PC-9 (cell line): ENCODE results near the gene ANTXR2. TPM values are rescaled to one million over a fixed set of nuclear protein-coding genes. Genes with fewer than 3 reads are reported as not detected.

Experiments used
- BruUV-seq: library from RNA; stranded (reverse); fragments of 400-500 nt; replicated peaks from 2 replicates; lab custom pipeline; 2021; lab: Mats Ljungman, UMichigan
- CTCF ChIA-PET: fragments of 300-600 bp; sonication (Branson Sonifier 250); formaldehyde crosslinking; loops from one replicate; lab custom pipeline; 2022; ENCODE audit warnings: antibody characterized with exemption; lab: Charles Lee
- POLR2A ChIA-PET: fragments of 300-600 bp; sonication (Branson Sonifier 250); formaldehyde crosslinking; loops from one replicate; lab custom pipeline; 2022; ENCODE audit warnings: antibody characterized with exemption; ENCODE audit not compliant: unreplicated experiment; lab: Charles Lee
- DNase-seq, 2 experiments: peaks; one replicate each; pipeline versions ENCODE4 v3.0.0 to v3.0.0-alpha.2; 2015 to 2022; ENCODE audit warnings: mixed read lengths in 1 of 2
- H2AFZ ChIP-seq: fragments of 200-600 bp; sonication (generic); 2 replicates; pipeline ENCODE4 v1.8.1; 2017; ENCODE audit warnings: antibody characterized with exemption
- H3F3A ChIP-seq: fragments of 200-600 bp; sonication (generic); 2 replicates; pipeline ENCODE4 v1.8.1; 2017; ENCODE audit warnings: antibody characterized with exemption, mild to moderate bottlenecking, low read depth; ENCODE audit not compliant: insufficient read depth
- H3K27ac ChIP-seq: fragments of 200-600 bp; sonication (generic); 2 replicates; pipeline ENCODE4 v1.6.1; 2016; ENCODE audit warnings: mixed run types
- H3K27me3 ChIP-seq: fragments of 200-600 bp; sonication (generic); 2 replicates; pipeline ENCODE4 v1.6.1; 2016; ENCODE audit warnings: low read depth, mixed run types; ENCODE audit not compliant: insufficient read depth
- H3K36me3 ChIP-seq: fragments of 200-600 bp; sonication (generic); 2 replicates; pipeline ENCODE4 v1.6.1; 2016; ENCODE audit warnings: low read depth, mixed run types
- H3K4me1 ChIP-seq: fragments of 200-600 bp; sonication (generic); replicated peaks from 2 replicates; pipeline ENCODE4 v1.6.1; 2016; ENCODE audit warnings: mixed run types; ENCODE audit not compliant: insufficient read depth
- H3K4me2 ChIP-seq: fragments of 200-600 bp; sonication (generic); 2 replicates; pipeline ENCODE4 v1.6.1; 2017; ENCODE audit warnings: mixed run types
- H3K4me3 ChIP-seq: fragments of 200-600 bp; sonication (generic); 2 replicates; pipeline ENCODE4 v1.6.1; 2016; ENCODE audit warnings: mixed run types
- H3K79me2 ChIP-seq: fragments of 200-600 bp; sonication (generic); 2 replicates; pipeline ENCODE4 v1.6.1; 2017; ENCODE audit warnings: low read depth, mixed run types
- H3K9me2 ChIP-seq: fragments of 200-600 bp; sonication (generic); 2 replicates; pipeline ENCODE4 v1.8.1; 2017; ENCODE audit warnings: mild to moderate bottlenecking; ENCODE audit not compliant: insufficient read depth
- H3K9me3 ChIP-seq: fragments of 200-600 bp; sonication (generic); 2 replicates; pipeline ENCODE4 v1.8.1; 2016; ENCODE audit warnings: low read depth; ENCODE audit not compliant: insufficient read depth
- H4K20me1 ChIP-seq: fragments of 200-600 bp; sonication (generic); 2 replicates; pipeline ENCODE4 v1.8.1; 2017; ENCODE audit not compliant: insufficient read depth
- CTCF ChIP-seq: fragments of 200-600 bp; sonication (generic); conservative IDR thresholded peaks from 2 replicates; pipeline ENCODE4 v1.6.1; 2017; ENCODE audit warnings: mixed run types, antibody characterized with exemption, mild to moderate bottlenecking, moderate library complexity
- EZH2 ChIP-seq: fragments of 200-600 bp; sonication (generic); IDR thresholded peaks from 2 replicates; pipeline ENCODE4 v1.8.0; 2017; ENCODE audit warnings: antibody characterized with exemption, low read depth
- intact Hi-C: fragments of 100-400 bp; cut with micrococcal nuclease; formaldehyde crosslinking; loops from one replicate; pipeline ENCODE4 v1.10.0; 2022; ENCODE audit not compliant: unreplicated experiment
- total RNA-seq: library from RNA; stranded (reverse); gene quantifications from 2 replicates; pipeline ENCODE4 v1.2.3, GENCODE V29; 2021

The ANTXR2 gene
- total RNA-seq, 1 experiment from 2014 or later: 2.0 TPM

- Histone ChIP-seq H3K27me3 (no peaks in the 10 kb centered on the region), H3K4me3 (no peak overlapping the region), H3K9me2 (no peaks in the 10 kb centered on the region), H3K36me3 (no peaks in the 10 kb centered on the region), H3K27ac (no peak overlapping the region), H3K4me2 (no peak overlapping the region), H3K79me2 (no peaks in the 10 kb centered on the region), H3K4me1 (0 out of 2 replicates have a peak, but pooled peaks cover 5% of the 10 kb centered on the region), H3F3A (0 out of 2 replicates have a peak, but pooled peaks cover 5% of the 10 kb centered on the region), H4K20me1 (no peaks in the 10 kb centered on the region), H3K9me3 (no peaks in the 10 kb centered on the region), H2AFZ (no peak overlapping the region)
- DNase-seq: no peak
- POLR2A ChIA-PET: no interaction called here
- no TSS peak for BruUV-seq
- CTCF ChIA-PET: no interaction called here
- TF ChIP-seq EZH2 (no peak), CTCF (no peak)
- intact Hi-C loops: no loop called here
Measured at GRCh38 chr4:80012291-80012690, 60.7 kb downstream of the ANTXR2 start.

- Histone ChIP-seq H3K4me1 (no peaks in the 10 kb centered on the region), H3K79me2 (no peaks in the 10 kb centered on the region), H3K27ac (no peak overlapping the region), H3K4me2 (no peak overlapping the region), H3K27me3 (no peaks in the 10 kb centered on the region), H3K4me3 (no peak overlapping the region), H2AFZ (no peak overlapping the region), H3K9me3 (no peaks in the 10 kb centered on the region), H4K20me1 (no peaks in the 10 kb centered on the region), H3K9me2 (no peaks in the 10 kb centered on the region), H3K36me3 (no peaks in the 10 kb centered on the region), H3F3A (no peaks in the 10 kb centered on the region)
- no TSS peak for BruUV-seq
- POLR2A ChIA-PET: no interaction called here
- DNase-seq: no peak
- CTCF ChIA-PET: no interaction called here
- TF ChIP-seq CTCF (no peak), EZH2 (no peak)
- intact Hi-C loops: no loop called here
Measured at GRCh38 chr4:80011636-80012236, 61.3 kb downstream of the ANTXR2 start.

GRCh38 chr4:80010316-80010715 lies 62.7 kb downstream of the ANTXR2 start:
- POLR2A ChIA-PET: no interaction called here
- Histone ChIP-seq H3K4me3 (no peak overlapping the region), H3K4me2 (no peak overlapping the region), H3K36me3 (no peaks in the 10 kb centered on the region), H3K27ac (no peak overlapping the region), H3K9me2 (no peaks in the 10 kb centered on the region), H3K4me1 (no peaks in the 10 kb centered on the region), H3F3A (no peaks in the 10 kb centered on the region), H4K20me1 (no peaks in the 10 kb centered on the region), H3K79me2 (no peaks in the 10 kb centered on the region), H2AFZ (no peak overlapping the region), H3K9me3 (no peaks in the 10 kb centered on the region), H3K27me3 (no peaks in the 10 kb centered on the region)
- TF ChIP-seq CTCF (no peak), EZH2 (no peak)
- CTCF ChIA-PET: no interaction called here
- BruUV-seq: no TSS peak
- no peak for DNase-seq
- intact Hi-C loops: no loop called here
